Posterior vena cava (tissue), 2 donors: ENCODE data around the gene ERC1. TPM values are rescaled to one million over a fixed set of nuclear protein-coding genes. Genes with fewer than 3 reads are reported as not detected.
A peak's percentile ranks its signal among the peaks of the same experiment; 100 is the strongest.
"Not testable (repeated sequence)": the region's sequence is repeated elsewhere in the genome, so short reads cannot be mapped to it uniquely, and the experiment has no call there.

Experiments
- DNase-seq: peaks from one replicate; pipeline ENCODE4 v3.0.0-alpha.2; 2020; ENCODE audit warnings: low spot score
- intact Hi-C, 2 donors: fragments of 100-400 bp; cut with DNase I; formaldehyde crosslinking; loops; one replicate each; pipeline versions ENCODE4 v1.14.1 to v1.14.2; 2022 to 2023
- total RNA-seq, 2 donors: library from RNA; stranded (reverse); fragmentation: NEBNext Ultra II Directional; extraction: Animal tissue kit (Norgen Biotek cat#: 25700); gene quantifications; one replicate each; pipeline ENCODE4 v1.2.1, GENCODE V29; 2021
- donor health status: DM: yes; HTN: yes; CAD: no.
- donor health status: DM: yes; HTN: yes; CAD: no.

ERC1 gene
- total RNA-seq, 2 donors from 2014 or later: 84.0 to 92.2 TPM

DNA sequence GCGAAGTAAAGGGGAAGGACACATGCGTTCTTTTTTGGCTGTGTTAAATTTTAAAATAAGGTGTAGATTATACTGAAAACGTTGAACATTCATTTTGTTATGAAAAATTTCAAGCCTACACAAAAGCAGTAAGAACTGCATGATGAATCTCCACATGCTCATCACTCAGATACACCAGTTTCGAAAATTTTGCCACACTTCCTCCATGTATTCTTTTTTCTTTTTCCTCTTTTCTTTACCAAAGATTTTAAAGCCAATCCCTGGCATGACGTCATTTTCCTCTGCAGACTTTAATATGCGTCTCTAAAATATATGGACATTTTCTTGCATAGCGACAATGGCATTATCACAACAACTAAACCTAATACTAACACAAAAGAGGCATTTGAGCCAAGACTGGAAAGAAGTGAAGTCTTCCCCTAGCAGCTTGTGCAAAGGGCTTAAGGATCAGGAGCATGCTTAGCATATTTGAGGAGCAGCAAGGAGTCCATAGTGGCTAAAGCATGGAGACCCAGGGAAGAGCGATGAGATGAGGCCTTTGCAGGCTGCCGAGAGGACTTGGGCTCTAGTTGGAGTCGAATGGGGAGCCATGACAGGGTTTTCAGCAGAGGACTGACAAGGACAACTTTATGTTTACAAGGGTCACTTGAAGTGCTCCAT, 111.9 kb downstream of the ERC1 start:
- intact Hi-C loops: no loop called here

DNA sequence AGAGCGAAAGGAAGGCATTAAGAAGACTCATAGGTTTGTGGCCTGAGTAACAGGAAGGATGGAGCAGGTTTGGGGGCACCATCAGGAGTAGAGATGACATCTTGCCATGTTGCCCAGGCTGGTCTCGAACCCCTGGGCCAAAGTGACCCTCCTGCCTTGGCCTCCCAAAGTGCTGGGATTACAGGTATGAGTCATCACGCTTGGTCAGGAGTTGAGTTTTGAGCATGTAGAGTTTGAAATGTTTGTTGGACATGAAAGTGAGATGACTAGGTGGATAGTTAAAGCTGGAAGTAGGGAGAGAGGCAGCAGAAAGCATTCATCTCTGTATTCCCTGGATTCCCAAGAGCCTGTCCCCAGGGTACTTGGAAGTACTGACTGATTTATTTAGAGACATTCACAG, 112.6 kb downstream of the ERC1 start:
- intact Hi-C loops: no loop called here
- DNase-seq: no peak

More for the DNA sequence above, 111.9 kb downstream of the ERC1 start:
- DNase-seq: no peak

DNA sequence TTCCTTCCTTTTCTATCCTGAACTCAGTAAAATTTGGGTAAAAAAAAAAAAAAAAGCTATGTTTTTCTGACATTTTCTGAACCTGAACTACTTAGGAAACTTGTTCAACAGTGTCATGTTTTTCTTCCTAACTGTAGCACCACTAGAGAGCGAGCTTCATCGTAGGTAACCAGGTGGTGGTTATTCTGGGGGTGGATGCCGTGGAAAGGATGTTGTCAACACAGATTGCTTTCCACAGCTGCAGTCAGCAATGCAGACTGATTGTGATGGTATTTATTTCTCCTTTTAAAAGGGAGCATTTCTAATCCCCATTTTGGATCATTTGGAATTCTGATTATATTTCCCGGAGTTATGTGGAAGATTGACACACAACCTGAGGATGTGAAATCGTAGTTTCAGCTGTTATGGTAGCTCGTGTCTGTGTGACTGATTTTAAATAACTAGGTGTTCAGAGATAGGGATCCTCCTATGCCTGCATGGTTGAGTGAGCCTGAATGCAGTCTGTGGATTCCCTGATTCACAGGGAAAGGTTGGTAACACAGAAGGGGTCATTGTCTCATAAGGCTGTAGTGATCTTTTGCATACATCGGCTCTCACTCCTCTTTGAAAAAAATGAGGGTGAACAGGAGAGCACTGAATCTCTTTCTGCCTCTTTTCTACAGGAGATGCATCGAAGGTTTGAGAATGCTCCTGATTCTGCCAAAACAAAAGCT, 113.2 kb downstream of the ERC1 start:
- intact Hi-C loops: no loop called here
- DNase-seq: no peak

DNA sequence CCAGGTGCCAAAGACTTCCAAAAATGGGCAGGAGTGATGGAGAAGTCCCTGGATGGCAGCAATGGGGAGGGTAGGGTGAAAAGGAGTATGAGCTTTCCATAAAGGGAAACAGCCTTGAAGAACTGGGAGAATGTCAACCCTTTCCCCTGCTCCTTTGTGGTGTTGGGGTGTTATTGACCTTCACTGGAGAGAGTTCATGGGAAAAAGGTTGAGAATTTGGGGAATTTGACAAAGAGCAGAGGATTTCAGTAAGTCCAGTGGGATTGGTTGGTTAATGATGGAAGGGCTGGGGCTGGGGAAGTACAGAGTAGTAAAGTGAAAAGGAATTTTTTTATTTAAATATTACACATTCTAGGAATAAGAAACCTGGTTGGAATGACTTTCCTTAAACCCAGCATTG, 116.6 kb downstream of the ERC1 start:
- DNase-seq: no peak
- intact Hi-C loops: no loop called here

DNA sequence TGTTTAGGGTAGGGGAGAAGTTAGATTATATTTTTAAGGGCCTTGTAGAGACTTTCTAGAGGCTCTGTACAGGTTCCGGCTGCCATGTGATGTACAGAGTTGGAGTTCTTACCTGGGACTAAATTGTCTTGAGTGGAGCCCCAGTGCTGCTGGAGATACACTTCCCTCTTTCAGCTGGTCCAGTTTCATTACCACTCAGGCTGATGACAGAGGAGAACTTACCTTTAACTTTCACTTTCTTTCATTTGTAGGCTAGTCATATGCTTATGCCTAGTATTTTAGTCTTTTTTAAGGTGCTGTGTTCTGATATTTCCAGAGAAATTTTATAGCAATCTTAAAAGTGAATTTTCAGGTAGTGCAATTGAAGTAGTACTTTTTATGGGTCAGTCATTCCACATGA, 117.3 kb downstream of the ERC1 start:
- DNase-seq: no peak
- intact Hi-C loops: no loop called here

DNA sequence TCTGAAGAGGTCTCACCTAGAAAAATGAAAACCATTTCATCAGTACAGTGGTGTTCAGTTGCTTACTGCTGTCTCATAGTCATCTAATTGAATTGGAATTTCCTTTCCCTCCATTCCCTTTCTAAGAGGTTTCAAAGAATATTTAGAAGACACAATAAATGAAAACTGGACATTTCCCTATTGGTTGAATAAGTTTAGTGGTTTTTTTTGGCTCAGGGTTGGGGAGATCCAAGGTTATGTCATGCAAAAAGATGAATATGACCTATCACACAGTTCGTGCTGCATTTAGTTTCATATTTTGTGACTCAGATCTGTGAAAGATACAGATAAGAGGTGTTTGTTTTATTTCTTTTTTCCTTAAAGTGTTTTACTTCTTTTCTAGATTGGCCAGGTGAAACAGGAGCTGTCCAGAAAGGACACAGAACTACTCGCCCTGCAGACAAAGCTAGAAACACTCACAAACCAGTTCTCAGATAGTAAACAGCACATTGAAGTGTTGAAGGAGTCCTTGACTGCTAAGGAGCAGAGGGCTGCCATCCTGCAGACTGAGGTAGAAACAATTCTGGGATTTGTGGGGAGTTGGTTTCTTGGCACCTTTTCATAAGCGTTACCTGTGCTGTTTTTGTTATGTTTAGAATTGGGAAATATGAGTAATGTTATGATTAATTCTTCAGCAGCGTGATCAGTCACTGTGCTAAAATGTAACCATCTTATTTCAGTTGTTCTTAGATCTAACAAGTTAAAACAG, 124.6 kb downstream of the ERC1 start:
- no peak for DNase-seq
- intact Hi-C loops: loop anchor here (5.0 to 10.0 kb wide), 2 partner anchors 467 to 469 kb away; no protein-coding TSS in a partner anchor

DNA sequence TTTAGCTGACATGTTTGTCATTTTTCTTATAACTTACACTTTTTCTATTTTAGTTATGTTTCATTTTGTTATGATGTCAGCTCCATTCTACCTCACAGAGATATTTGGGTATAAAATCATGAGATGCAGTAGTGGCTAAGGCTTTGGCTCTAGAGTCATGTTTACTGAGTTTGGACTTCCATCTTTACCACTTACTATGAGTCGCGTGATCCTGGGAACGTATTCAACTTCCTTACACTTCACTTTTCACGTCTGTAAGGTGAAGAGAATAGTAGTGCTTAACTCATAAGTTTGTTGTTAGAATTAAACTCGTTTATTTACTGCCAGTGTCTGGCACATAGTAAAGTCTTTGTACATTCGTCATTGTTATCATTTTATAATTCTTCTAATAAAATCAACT, 126.3 kb downstream of the ERC1 start:
- intact Hi-C loops: loop anchor here (5.0 to 10.0 kb wide), 2 partner anchors 465 to 467 kb away; no protein-coding TSS in a partner anchor
- no peak for DNase-seq

DNA sequence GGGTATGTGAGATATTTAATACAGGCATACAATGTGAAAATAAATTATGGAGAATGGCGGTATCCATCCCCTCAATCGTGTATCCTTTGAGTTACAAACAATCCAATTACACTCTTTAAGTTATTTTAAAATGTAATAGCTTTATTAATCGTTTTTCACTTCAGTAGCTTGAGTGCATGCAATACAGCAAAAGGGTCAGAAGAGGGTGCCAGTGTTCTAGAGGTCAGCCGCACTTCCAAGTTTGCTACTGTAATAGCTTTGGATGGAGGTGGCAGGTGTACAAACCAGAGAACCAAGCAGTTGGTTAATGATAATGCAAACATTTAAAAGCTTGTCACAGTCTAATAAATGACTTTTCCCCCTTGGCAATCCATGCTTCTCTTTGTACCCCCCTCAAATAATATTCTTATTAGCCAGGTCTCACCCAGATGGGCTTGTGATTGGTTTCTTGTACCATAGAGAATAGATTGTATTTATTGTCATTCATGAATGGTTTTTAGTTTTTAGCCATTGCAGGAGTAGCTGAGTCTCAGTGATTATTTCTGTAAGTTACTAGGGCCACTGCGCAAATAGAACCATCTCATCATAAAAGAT, 127.0 kb downstream of the ERC1 start:
- intact Hi-C loops: loop anchor here (5.0 to 10.0 kb wide), 2 partner anchors 464 to 467 kb away; no protein-coding TSS in a partner anchor
- peak; percentile 87 for DNase-seq

DNA sequence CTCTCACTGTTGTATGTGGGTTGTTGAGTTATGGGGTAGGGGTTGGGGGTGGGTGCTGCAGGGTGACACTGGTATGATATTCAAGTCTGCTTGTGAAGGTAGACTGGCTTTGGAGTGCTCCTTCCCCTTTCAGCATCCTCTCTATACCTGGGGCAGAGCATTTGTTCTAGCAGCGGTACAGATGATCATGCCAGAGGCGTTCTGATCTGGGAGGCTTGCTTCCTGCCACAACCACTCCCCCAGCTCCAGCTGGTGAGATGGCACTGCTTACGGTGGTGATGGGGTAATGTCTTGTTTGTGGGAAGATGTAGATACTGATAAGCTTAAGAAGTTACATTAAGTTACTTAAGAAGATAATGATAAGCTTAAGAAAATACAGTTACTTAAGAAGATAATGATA, 131.8 kb downstream of the ERC1 start:
- intact Hi-C loops: no loop called here
- DNase-seq: no peak

DNA sequence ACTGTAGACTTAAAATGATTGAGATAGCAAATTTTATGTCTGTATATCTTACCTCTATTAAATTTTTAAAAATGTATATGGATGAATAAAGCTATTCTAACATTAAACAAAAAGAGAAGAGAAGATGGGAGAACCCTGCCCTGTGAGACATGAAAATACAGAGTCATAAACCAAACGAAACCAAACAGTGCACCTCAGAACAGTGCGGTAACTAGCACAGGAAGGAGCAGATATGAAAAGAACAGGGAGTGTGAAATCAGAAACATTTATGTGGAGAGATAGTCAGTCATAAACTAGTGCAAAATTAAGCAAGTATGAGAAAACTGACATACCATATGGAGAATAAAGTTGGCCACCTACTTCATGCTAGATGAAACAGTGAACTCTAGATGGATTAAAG, 135.1 kb downstream of the ERC1 start:
- intact Hi-C loops: no loop called here
- no peak for DNase-seq

DNA sequence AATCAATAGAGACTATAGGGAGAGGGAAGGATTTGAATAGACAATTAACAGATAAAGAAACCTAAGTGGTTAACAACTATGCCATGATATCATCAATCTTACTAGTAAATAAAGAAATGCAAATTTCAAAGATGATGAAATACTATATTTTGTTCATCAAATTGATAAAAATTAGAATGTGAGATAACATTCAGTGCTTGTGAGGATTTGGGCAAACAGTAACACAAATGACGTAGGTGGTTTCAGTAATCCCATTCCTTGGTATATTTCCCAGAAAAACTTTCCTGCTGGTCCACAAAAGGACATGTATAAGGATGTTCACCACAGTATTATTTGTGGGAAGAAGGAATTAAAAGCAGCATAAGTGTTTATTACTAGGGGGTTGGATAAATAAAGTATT, 136.0 kb downstream of the ERC1 start:
- intact Hi-C loops: no loop called here
- DNase-seq: no peak

DNA sequence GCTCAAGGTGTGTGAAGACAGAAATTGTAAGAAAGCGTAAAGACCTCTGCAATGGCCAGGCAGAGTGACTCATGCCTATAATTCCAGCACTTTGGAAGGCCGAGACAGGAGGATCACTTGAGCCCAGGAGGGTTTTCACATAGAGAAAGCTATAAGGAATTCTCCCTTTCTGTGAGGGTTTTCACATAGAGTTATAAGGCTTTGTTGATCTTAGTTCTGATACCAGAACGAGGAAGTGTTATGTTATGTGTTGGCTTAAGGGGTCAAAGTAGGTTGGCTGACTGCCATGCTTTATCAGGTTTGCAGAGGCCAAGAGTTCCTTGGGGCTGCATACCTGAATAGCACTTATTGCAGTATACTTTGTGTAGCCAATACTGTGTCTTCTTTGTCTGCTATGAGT, 139.1 kb downstream of the ERC1 start:
- intact Hi-C loops: no loop called here
- DNase-seq: no peak

DNA sequence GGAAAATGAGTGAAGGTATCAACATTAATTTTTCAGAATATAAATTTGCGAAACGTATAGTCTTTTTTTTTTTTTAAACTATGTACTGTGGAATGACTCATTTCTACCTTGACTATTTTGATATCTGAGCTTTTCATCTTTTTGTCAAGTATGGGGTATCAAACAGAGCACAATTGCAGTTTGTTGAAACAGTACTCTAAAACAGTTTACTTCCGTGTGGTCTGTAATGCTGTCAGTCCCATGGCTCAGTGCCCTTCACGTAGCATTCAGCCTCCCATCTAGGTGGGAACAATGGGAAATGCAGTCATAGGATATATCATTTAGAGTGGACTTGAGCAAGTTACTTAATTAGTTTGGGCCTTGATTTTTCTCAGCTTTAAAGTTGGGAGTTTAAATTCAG, 139.5 kb downstream of the ERC1 start:
- no peak for DNase-seq
- intact Hi-C loops: no loop called here

DNA sequence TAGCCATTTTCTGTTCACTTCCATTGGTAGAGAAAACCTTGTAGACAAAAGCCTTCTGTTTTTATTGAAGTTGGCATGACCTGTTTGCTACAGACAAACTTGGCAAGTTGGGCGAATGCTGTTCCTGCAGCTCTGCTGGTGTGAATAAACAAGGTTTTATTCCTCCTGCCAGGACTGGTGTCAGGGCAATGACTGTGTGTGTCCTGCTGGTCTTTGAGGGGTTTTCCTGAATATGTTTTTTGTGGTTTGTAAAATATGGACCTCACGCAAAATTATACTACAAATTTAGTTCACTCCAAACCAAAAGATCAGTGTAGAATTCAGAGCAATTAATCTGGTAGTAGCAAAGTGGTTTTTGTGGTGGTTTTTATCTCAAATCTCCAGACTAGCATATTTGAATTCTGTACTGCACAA, 140.8 kb downstream of the ERC1 start:
- intact Hi-C loops: no loop called here
- DNase-seq: no peak

DNA sequence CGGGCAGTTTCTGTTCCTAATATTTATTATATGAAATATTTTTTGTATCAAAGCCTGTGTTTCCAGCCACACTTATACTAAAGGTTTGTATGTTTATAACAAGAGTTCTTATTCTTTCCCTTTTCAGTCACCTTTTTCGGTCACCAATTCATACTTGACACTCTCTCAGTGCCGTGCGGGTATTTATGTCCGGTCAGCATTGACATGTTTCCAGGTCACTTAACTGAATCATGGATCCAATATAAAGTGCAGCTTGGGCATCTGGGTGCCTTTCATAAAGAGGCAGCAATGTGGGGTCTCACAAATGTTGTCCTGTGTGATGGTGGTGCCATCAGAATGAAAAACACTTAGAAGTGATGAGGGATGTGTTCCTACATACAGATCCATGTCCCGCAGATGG, 141.3 kb downstream of the ERC1 start:
- intact Hi-C loops: no loop called here
- DNase-seq: no peak

DNA sequence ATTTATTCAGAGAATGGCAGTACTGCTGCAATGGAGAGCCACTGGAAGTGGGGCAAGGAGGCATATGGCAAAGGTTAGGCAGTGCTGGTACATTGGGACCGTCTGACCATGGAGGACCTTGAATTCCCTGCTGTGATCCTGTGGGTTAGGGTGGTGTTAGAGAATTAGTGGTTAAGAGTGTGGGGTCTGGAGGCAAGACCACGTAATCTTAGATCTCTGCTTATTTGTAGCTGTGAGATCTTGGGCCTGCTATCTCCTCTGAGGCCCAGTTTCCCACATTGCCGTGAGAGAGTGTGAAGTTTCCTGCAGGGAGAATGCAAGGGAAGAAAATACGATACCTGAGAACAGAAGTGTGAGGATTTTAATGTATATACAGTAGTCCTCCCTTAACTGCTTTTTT, 147.7 kb downstream of the ERC1 start:
- intact Hi-C loops: no loop called here
- DNase-seq: no peak

DNA sequence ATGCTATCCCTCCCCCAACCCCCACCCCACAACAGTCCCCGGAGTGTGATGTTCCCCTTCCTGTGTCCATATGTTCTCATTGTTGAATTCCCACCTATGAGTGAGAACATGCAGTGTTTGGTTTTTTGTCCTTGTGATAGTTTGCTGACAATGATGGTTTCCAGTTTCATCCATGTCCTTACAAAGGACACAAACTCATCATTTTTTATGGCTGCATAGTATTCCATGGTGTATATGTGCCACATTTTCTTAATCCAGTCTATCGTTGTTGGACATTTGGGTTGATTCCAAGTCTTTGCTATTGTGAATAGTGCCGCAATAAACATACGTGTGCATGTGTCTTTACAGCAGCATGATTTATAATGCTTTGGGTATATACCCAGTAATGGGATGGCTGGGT, 155.7 kb downstream of the ERC1 start:
- not testable (repeated sequence) for DNase-seq

DNA sequence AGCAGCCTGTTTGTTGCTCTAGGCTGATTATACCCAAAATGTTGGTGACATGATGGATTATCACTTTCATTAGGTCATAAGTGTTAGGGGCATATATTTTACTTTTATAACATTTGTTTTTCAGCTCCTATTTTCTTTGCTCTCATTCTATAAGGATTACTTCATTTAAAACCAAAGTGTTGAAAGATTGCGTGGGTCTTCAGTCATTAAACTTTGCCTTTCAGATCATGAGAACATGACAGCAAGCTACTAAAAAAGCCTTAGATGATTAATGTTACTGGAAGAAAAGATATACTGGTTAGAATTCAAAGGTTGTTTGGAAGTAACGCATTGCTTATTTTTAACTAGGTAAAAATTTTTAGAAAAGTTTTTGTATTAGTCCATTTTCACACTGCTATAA, 156.8 kb downstream of the ERC1 start:
- DNase-seq: no peak
- intact Hi-C loops: no loop called here

More for the DNA sequence above, 155.7 kb downstream of the ERC1 start:
- intact Hi-C loops: not testable (repeated sequence)

DNA sequence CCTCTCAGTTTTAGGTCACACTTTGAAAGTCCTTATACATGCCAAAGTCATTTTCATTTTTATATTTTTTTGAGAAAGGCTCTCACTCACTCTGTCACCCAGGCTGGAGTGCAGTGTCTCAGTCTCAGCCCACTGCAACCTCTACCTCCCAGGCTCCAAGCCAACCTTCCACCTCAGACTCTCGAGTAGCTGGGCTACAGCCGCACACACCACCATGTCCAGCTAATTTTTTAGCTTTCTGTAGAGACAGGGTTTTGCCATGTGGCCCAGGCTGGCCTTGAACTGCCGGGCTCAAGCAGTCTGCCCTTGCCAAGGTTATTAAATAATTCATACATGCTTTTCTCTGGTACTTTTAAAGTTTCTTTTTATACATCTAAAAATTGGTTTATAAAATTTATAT, 166.0 kb downstream of the ERC1 start:
- intact Hi-C loops: no loop called here
- DNase-seq: no peak

DNA sequence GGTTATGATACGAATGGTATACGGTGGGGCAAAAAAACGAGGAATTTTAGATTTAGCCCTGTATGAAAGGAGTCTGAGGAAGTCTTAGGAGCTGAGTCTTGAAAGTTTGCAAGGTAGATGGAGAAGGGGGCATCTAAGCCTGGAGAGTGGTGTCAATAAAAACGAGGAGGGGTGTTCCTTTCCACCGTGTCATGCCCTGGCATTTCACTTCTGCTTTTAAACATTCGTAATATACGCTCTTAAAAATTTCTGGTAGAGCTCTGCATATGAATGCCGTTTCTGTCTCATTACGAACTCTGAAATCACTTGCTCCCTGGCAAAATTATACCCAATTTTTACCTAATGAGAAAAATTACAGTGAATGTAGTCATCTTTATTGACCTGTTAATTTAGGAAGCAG, 170.2 kb downstream of the ERC1 start:
- DNase-seq: no peak
- intact Hi-C loops: no loop called here
